Astrocyte (in vitro differentiated cells and primary cell): ENCODE measurements around the gene IL21R. TPM values are rescaled to one million over a fixed set of nuclear protein-coding genes. Genes with fewer than 3 reads are reported as not detected.

Experiments used
- DNase-seq: peaks from one replicate; pipeline ENCODE4 v3.0.0-alpha.2; 2010; ENCODE audit warnings: low read depth
- FAIRE-seq: peaks from 2 replicates; lab custom pipeline; 2011; peaks lifted over from hg19 to GRCh38; lab: Jason Lieb, UNC
- H2AFZ ChIP-seq: 2 replicates; pipeline ENCODE4 v1.6.0; 2012; ENCODE audit warnings: low read depth, low read length, inconsistent platforms
- H3K27ac ChIP-seq: 2 replicates; pipeline ENCODE4 v1.5.1; 2011; ENCODE audit warnings: low read depth, low read length, inconsistent platforms
- H3K27me3 ChIP-seq: 2 replicates; pipeline ENCODE4 v1.6.0; 2011; ENCODE audit warnings: low read length, inconsistent platforms; ENCODE audit not compliant: insufficient read depth
- H3K36me3 ChIP-seq: 2 replicates; pipeline ENCODE4 v1.5.1; 2011; ENCODE audit warnings: low read length, inconsistent platforms; ENCODE audit not compliant: insufficient read depth
- H3K4me1 ChIP-seq: 2 replicates; pipeline ENCODE4 v1.5.1; 2011; ENCODE audit warnings: low read length, inconsistent platforms; ENCODE audit not compliant: insufficient read depth
- H3K4me2 ChIP-seq: 2 replicates; pipeline ENCODE4 v1.6.0; 2012; ENCODE audit warnings: low read length, inconsistent platforms
- H3K4me3 ChIP-seq: 2 replicates; pipeline ENCODE4 v1.5.1; 2011; ENCODE audit warnings: low read depth, mild to moderate bottlenecking, low read length, inconsistent platforms; ENCODE audit not compliant: insufficient read depth
- H3K79me2 ChIP-seq: 2 replicates; pipeline ENCODE4 v1.6.0; 2012; ENCODE audit warnings: mild to moderate bottlenecking, low read length, inconsistent platforms; ENCODE audit not compliant: insufficient read depth
- H3K9ac ChIP-seq: 2 replicates; pipeline ENCODE4 v1.6.0; 2012; ENCODE audit warnings: mild to moderate bottlenecking, low read length, inconsistent platforms
- H3K9me3 ChIP-seq: 2 replicates; pipeline ENCODE4 v1.5.1; 2012; ENCODE audit warnings: low read depth, mild to moderate bottlenecking, low read length, inconsistent platforms; ENCODE audit not compliant: insufficient read depth
- H4K20me1 ChIP-seq: 2 replicates; pipeline ENCODE4 v1.6.0; 2012; ENCODE audit warnings: low read length, inconsistent platforms; ENCODE audit not compliant: insufficient read depth
- H3K27ac Mint-ChIP-seq: one replicate; pipeline ENCODE4 v1.8.0; 2021; ENCODE audit warnings: mild to moderate bottlenecking, mixed read lengths; ENCODE audit not compliant: unreplicated experiment
- H3K27me3 Mint-ChIP-seq: one replicate; pipeline ENCODE4 v1.8.0; 2021; ENCODE audit warnings: low read depth, mixed read lengths; ENCODE audit not compliant: unreplicated experiment
- H3K36me3 Mint-ChIP-seq: one replicate; pipeline ENCODE4 v1.8.0; 2021; ENCODE audit warnings: low read depth, mixed read lengths; ENCODE audit not compliant: unreplicated experiment
- H3K4me1 Mint-ChIP-seq: one replicate; pipeline ENCODE4 v1.8.0; 2021; ENCODE audit warnings: low read depth, mixed read lengths; ENCODE audit not compliant: unreplicated experiment
- H3K4me3 Mint-ChIP-seq: one replicate; pipeline ENCODE4 v1.8.0; 2021; ENCODE audit warnings: mild to moderate bottlenecking, moderate library complexity, mixed read lengths; ENCODE audit not compliant: unreplicated experiment
- H3K9me3 Mint-ChIP-seq: one replicate; pipeline ENCODE4 v1.8.0; 2021; ENCODE audit warnings: mild to moderate bottlenecking, mixed read lengths; ENCODE audit not compliant: unreplicated experiment
- EZH2 ChIP-seq: IDR thresholded peaks from 2 replicates; pipeline ENCODE4 v1.6.1; 2012; ENCODE audit warnings: mild to moderate bottlenecking, low read length, inconsistent platforms; ENCODE audit not compliant: insufficient read depth
- total RNA-seq: library from RNA; stranded (reverse); gene quantifications from 2 replicates; pipeline ENCODE4 v1.2.1, GENCODE V29; 2021
- TF ChIP-seq, protein P1 (sequence below): IDR thresholded peaks from 2 replicates; pipeline ENCODE4 v1.5.1; 2011; ENCODE audit warnings: low read depth, mild to moderate bottlenecking, inconsistent platforms, low read length, moderate library complexity; ENCODE audit not compliant: insufficient read depth

Gene IL21R
- total RNA-seq, 1 donor from 2014 or later: 1.8 TPM

DNA sequence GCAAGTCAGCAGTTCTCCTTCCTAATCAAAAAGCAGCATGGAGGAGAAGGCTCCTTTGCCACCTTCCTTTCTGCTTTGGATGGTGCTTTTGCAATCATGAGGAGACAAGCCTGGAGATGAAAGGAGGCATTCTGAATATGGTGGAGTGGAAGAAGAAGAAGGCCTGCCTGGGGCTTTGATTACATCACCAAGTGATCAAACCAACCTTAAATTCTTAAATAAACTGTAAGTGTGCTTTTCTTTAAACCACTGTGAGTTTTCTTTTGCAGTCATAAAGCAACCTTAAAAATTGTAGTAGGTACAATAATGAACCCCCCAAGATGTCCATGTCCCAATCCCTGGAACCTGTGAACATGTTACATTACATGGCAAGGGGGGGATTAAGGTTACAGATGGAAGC lies 31.7 kb upstream of the IL21R start:
- TF ChIP-seq EZH2: no peak
- TF ChIP-seq, protein P1, sequence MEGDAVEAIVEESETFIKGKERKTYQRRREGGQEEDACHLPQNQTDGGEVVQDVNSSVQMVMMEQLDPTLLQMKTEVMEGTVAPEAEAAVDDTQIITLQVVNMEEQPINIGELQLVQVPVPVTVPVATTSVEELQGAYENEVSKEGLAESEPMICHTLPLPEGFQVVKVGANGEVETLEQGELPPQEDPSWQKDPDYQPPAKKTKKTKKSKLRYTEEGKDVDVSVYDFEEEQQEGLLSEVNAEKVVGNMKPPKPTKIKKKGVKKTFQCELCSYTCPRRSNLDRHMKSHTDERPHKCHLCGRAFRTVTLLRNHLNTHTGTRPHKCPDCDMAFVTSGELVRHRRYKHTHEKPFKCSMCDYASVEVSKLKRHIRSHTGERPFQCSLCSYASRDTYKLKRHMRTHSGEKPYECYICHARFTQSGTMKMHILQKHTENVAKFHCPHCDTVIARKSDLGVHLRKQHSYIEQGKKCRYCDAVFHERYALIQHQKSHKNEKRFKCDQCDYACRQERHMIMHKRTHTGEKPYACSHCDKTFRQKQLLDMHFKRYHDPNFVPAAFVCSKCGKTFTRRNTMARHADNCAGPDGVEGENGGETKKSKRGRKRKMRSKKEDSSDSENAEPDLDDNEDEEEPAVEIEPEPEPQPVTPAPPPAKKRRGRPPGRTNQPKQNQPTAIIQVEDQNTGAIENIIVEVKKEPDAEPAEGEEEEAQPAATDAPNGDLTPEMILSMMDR: no peak
- H3K4me3 ChIP-seq: no peak overlapping the region
- H3K27me3 ChIP-seq: no peaks in the 10 kb centered on the region
- no peaks in the 10 kb centered on the region for H3K27me3 Mint-ChIP-seq
- H3K27ac Mint-ChIP-seq: no peak overlapping the region
- peaks cover 8% of the 10 kb centered on the region for H3K9me3 ChIP-seq
- H3K36me3 ChIP-seq: no peaks in the 10 kb centered on the region
- H3K4me1 ChIP-seq: peaks cover 8% of the 10 kb centered on the region
- no peaks in the 10 kb centered on the region for H3K79me2 ChIP-seq
- FAIRE-seq: no peak
- H3K9ac ChIP-seq: no peak overlapping the region
- H2AFZ ChIP-seq: no peak overlapping the region
- H3K4me2 ChIP-seq: no peak overlapping the region
- peaks cover 8% of the 10 kb centered on the region for H3K4me1 Mint-ChIP-seq
- H4K20me1 ChIP-seq: no peaks in the 10 kb centered on the region
- no peak for DNase-seq
- peaks cover 9% of the 10 kb centered on the region for H3K9me3 Mint-ChIP-seq
- no peak overlapping the region for H3K27ac ChIP-seq
- no peak overlapping the region for H3K4me3 Mint-ChIP-seq
- no peaks in the 10 kb centered on the region for H3K36me3 Mint-ChIP-seq

DNA sequence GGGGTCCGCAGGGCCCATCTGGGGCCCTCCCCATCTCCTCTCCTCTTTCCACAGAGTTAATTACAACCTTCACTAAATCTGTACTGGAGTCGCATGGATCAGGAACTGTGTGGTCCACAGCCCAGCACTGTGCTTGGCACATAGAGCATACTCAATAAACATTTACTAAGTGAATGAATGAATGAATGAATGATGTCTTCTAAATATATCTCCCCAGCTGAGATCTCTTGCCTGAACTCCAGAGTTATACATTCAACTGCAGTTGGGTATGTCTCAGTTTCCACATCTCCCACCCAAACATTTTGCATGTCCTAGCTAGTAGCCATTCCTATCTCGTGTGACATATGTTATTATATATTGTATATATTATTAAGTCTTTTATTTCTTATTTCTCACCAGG lies 28.7 kb upstream of the IL21R start:
- FAIRE-seq (no peak), DNase-seq (no peak)
- Histone ChIP-seq H2AFZ (no peak overlapping the region), H3K27ac (no peak overlapping the region), H4K20me1 (no peaks in the 10 kb centered on the region), H3K9me3 (peaks cover 5% of the 10 kb centered on the region), H3K4me2 (no peak overlapping the region), H3K4me3 (no peak overlapping the region), H3K27me3 (no peaks in the 10 kb centered on the region), H3K4me1 (no peaks in the 10 kb centered on the region), H3K9ac (no peak overlapping the region), H3K36me3 (no peaks in the 10 kb centered on the region), H3K79me2 (no peaks in the 10 kb centered on the region)
- no peak overlapping the region for H3K27ac Mint-ChIP-seq
- H3K9me3 Mint-ChIP-seq: peaks cover 9% of the 10 kb centered on the region
- H3K4me1 Mint-ChIP-seq: peaks cover 10% of the 10 kb centered on the region
- no peak overlapping the region for H3K4me3 Mint-ChIP-seq
- H3K36me3 Mint-ChIP-seq: no peaks in the 10 kb centered on the region
- TF ChIP-seq, protein P1: no peak
- TF ChIP-seq EZH2: no peak
- no peaks in the 10 kb centered on the region for H3K27me3 Mint-ChIP-seq

DNA sequence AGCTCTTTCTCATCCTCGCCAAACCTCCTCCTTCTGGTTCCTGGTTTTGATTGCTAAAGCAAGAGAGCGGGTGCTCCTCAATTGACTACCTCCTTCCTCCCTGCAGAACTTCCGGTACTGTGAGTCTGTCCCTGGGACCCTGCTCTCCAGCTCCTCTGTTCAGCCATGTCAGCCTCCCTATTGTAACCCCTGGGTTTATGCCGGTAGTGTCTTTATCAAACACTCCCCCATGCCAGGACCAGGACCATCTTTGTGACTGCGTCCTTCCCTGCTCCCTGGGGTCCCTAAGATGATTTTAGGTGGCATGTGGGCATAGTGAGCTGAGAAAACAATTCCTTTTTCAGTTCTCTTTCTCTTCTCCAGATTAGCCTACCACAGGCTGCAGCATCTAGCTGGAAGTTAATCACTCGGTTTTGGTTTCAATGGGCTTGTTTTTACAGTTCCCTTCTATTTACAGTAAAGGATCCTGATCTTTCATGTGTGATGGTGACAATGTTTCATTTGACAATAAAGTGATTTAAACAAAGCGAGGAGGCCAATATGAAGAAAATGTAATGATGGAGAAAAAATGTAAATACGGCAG lies 27.7 kb upstream of the IL21R start:
- no peak overlapping the region for H3K27ac Mint-ChIP-seq
- Histone ChIP-seq H2AFZ (no peak overlapping the region), H3K4me3 (no peak overlapping the region), H3K4me1 (peaks cover 5% of the 10 kb centered on the region), H3K79me2 (no peaks in the 10 kb centered on the region), H3K36me3 (no peaks in the 10 kb centered on the region), H3K9me3 (peaks cover 5% of the 10 kb centered on the region), H3K27me3 (no peaks in the 10 kb centered on the region), H3K27ac (no peak overlapping the region), H3K9ac (no peak overlapping the region), H4K20me1 (no peaks in the 10 kb centered on the region), H3K4me2 (no peak overlapping the region)
- no peaks in the 10 kb centered on the region for H3K36me3 Mint-ChIP-seq
- H3K4me3 Mint-ChIP-seq: no peak overlapping the region
- DNase-seq: no peak
- FAIRE-seq: no peak
- peaks cover 9% of the 10 kb centered on the region for H3K9me3 Mint-ChIP-seq
- TF ChIP-seq EZH2: no peak
- peaks cover 16% of the 10 kb centered on the region for H3K4me1 Mint-ChIP-seq
- H3K27me3 Mint-ChIP-seq: no peaks in the 10 kb centered on the region
